Activated B cell treated with CpG ODN at 0.5 μM for 24 hours (primary cell): ENCODE results near the gene MAN1A1. TPM values are rescaled to one million over a fixed set of nuclear protein-coding genes. Genes with fewer than 3 reads are reported as not detected.

ENCODE experiments used
- ATAC-seq: fragments of 200-7000 bp; cut with Tn5 transposase; one replicate; pipeline ENCODE4 v1.10.0; 2021; ENCODE audit warnings: low read depth, mild to moderate bottlenecking, moderate library complexity
- CTCF ChIA-PET: fragments of 350-600 bp; sonication (Branson Sonifier 250); formaldehyde crosslinking; loops from one replicate; lab custom pipeline; 2021; ENCODE audit warnings: antibody characterized with exemption; lab: Charles Lee
- POLR2A ChIA-PET: fragments of 350-600 bp; sonication (Branson Sonifier 250); formaldehyde crosslinking; loops from one replicate; lab custom pipeline; 2021; ENCODE audit warnings: antibody characterized with exemption; lab: Charles Lee
- DNase-seq: peaks from one replicate; pipeline ENCODE4 v3.0.0; 2022
- H3K27ac Mint-ChIP-seq: one replicate; pipeline ENCODE4 v1.8.0; 2020; ENCODE audit warnings: mixed read lengths
- H3K27me3 Mint-ChIP-seq: one replicate; pipeline ENCODE4 v1.8.0; 2021; ENCODE audit warnings: mixed read lengths
- H3K36me3 Mint-ChIP-seq: one replicate; pipeline ENCODE4 v1.8.0; 2021; ENCODE audit warnings: low read depth, mixed read lengths
- H3K4me1 Mint-ChIP-seq: one replicate; pipeline ENCODE4 v1.8.0; 2021; ENCODE audit warnings: mixed read lengths
- H3K4me3 Mint-ChIP-seq: one replicate; pipeline ENCODE4 v1.8.0; 2020; ENCODE audit warnings: mild to moderate bottlenecking, mixed read lengths
- H3K9me3 Mint-ChIP-seq: one replicate; pipeline ENCODE4 v1.8.0; 2020; ENCODE audit warnings: mixed read lengths
- intact Hi-C: fragments of 100-400 bp; cut with micrococcal nuclease; formaldehyde crosslinking; loops from one replicate; pipeline ENCODE4 v1.15.1; 2024
- total RNA-seq: library from RNA; stranded (reverse); gene quantifications from 2 replicates; pipeline ENCODE4 v1.2.3, GENCODE V29; 2022
- TF ChIP-seq, protein P1 (sequence below): fragments of 200-600 bp; IDR thresholded peaks from one replicate; pipeline ENCODE4 v1.8.0; 2022; ENCODE audit warnings: antibody characterized with exemption, mild to moderate bottlenecking

The MAN1A1 gene
- total RNA-seq, 1 donor from 2014 or later: 18.1 TPM

DNA sequence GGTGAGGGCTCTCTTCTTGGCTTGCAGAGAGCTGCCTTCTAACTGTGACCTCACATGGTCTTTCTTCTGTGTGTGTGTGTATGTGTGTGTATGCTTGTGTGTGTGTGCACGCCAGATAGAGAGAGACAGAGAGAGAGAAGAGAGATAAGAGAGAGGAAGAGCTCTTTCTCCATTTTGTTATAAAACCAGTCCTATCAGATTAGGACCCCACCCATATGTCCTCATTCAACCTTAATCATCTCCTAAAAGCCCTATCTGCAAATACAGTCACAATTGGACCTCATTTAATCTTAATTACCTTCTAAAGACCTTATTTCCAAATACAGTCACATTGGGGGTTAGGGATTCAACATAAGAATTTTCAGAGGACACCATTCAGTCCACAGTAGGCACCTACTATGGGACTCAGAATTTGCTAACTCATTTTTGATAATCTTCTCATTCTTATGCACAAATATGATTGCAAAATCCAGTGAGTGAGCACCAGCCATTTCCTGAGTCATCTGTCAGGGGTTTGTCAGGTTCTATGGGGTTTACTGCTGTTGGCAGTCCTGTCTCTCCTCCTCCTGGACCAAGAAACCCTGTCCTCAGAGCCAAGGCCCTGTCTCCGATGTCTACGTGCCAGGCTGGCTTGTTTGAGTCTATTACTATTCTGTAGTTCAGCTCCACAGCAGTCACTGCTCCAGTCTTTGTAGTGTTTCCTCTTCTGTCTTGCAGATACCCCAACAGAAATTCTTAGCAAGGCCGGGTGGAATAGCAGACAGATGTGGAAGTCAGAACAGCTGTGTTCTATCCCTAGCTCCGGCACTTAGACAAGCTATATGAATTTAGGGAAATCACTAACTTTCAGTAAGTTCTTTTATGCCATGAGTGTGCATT lies 212.1 kb downstream of the MAN1A1 start:
- H3K4me3 Mint-ChIP-seq: no peak overlapping the region
- intact Hi-C loops: no loop called here
- no peaks in the 10 kb centered on the region for H3K9me3 Mint-ChIP-seq
- H3K36me3 Mint-ChIP-seq: no peaks in the 10 kb centered on the region
- CTCF ChIA-PET: interaction anchor here (1.8 kb wide), 1 partner anchor 8 kb away, joined by 6 read pairs; no protein-coding TSS in a partner anchor
- no peak for ATAC-seq
- H3K4me1 Mint-ChIP-seq: no peaks in the 10 kb centered on the region
- DNase-seq: no peak
- TF ChIP-seq, protein P1, sequence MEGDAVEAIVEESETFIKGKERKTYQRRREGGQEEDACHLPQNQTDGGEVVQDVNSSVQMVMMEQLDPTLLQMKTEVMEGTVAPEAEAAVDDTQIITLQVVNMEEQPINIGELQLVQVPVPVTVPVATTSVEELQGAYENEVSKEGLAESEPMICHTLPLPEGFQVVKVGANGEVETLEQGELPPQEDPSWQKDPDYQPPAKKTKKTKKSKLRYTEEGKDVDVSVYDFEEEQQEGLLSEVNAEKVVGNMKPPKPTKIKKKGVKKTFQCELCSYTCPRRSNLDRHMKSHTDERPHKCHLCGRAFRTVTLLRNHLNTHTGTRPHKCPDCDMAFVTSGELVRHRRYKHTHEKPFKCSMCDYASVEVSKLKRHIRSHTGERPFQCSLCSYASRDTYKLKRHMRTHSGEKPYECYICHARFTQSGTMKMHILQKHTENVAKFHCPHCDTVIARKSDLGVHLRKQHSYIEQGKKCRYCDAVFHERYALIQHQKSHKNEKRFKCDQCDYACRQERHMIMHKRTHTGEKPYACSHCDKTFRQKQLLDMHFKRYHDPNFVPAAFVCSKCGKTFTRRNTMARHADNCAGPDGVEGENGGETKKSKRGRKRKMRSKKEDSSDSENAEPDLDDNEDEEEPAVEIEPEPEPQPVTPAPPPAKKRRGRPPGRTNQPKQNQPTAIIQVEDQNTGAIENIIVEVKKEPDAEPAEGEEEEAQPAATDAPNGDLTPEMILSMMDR: no peak
- H3K27ac Mint-ChIP-seq: no peak overlapping the region
- H3K27me3 Mint-ChIP-seq: no peaks in the 10 kb centered on the region
- POLR2A ChIA-PET: no interaction called here

DNA sequence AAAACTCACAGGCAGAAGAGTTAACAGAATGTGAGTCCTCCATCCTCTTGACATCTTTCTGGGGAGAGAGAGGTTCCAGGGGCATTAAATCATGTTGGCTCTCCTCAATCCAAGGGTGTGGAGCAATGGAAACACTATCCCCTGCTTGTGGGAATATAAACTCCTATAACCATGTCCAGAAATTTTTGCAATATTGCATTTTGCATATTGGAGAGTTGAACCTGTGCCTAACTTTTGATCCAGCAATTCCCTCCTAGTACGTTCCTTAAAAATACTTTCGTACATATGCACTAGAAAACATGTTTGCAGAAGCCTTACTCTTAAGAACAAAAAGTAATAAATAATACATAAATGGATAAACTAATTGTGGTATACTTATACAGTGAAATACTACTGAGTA lies 214.8 kb downstream of the MAN1A1 start:
- H3K36me3 Mint-ChIP-seq: no peaks in the 10 kb centered on the region
- no peaks in the 10 kb centered on the region for H3K4me1 Mint-ChIP-seq
- DNase-seq (no peak), ATAC-seq (no peak)
- H3K27ac Mint-ChIP-seq: no peak overlapping the region
- H3K27me3 Mint-ChIP-seq: no peaks in the 10 kb centered on the region
- ChIA-PET POLR2A (no interaction called here), CTCF (no interaction called here)
- TF ChIP-seq, protein P1: no peak
- no peaks in the 10 kb centered on the region for H3K9me3 Mint-ChIP-seq
- intact Hi-C loops: no loop called here
- no peak overlapping the region for H3K4me3 Mint-ChIP-seq

DNA sequence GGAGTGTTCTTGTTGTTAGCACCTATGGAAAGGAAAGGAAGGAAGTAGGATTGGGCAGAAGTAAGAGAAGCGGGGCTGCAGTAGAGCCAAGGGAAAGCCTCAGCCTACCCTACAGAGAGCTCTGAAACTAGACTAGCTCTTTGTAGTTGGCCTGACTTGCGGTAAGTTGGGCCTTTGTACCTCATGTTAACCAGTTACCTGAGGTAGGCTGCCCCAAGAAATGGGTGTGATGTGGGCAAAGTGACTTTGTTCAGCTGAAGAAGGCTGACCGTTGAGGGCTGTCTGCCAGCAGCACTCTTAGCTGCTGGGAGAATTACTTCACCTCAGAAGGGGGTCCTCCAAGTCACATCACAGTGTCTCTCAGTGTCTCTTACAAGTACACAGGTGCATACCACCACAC lies 216.2 kb downstream of the MAN1A1 start:
- POLR2A ChIA-PET: no interaction called here
- no peak overlapping the region for H3K4me3 Mint-ChIP-seq
- no peaks in the 10 kb centered on the region for H3K36me3 Mint-ChIP-seq
- no peaks in the 10 kb centered on the region for H3K4me1 Mint-ChIP-seq
- H3K27ac Mint-ChIP-seq: no peak overlapping the region
- TF ChIP-seq, protein P1: no peak
- no peak for DNase-seq
- H3K27me3 Mint-ChIP-seq: no peaks in the 10 kb centered on the region
- intact Hi-C loops: no loop called here
- ATAC-seq: no peak
- CTCF ChIA-PET: no interaction called here
- no peaks in the 10 kb centered on the region for H3K9me3 Mint-ChIP-seq

DNA sequence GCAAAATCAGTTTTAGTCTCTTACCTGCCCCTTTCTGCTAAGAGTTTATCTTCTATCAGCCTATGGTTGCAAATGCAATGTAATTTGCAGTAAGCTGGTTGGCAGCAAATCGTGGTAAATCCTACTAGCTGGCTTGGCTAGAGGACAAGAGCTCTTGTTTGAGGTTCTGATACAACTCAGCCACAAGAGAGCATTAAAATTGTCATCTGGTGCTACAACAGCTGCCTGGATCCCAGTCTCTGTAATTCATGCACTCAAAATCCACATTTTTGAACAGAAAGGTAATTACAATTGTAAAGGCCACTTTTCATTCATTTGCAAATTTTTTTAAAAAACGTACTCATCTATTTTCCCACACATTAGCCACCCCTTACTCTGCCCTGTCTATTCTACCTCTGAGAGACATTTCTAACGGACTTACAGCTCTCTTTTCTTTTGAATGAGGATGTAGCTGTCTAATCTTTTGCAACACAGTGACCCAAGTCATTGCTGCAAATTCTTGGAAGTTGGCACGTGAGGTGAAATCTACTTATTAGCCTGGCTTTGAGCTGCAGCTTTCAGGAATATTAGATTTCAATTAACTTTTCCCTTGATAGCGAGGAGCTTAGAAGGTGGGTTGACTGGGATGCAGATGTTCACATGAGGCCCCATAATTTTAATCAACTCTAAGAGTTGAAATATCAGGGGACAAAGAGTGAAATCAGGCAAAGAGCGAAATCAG lies 217.1 kb downstream of the MAN1A1 start:
- intact Hi-C loops: no loop called here
- POLR2A ChIA-PET: no interaction called here
- Mint-ChIP-seq H3K36me3 (no peaks in the 10 kb centered on the region), H3K9me3 (no peaks in the 10 kb centered on the region), H3K27ac (no peak overlapping the region), H3K27me3 (no peaks in the 10 kb centered on the region), H3K4me3 (no peak overlapping the region), H3K4me1 (no peaks in the 10 kb centered on the region)
- no peak for DNase-seq
- TF ChIP-seq, protein P1: no peak
- no peak for ATAC-seq
- CTCF ChIA-PET: interaction anchor here (1.5 kb wide), 1 partner anchor 16 kb away, joined by 5 read pairs; no protein-coding TSS in a partner anchor

DNA sequence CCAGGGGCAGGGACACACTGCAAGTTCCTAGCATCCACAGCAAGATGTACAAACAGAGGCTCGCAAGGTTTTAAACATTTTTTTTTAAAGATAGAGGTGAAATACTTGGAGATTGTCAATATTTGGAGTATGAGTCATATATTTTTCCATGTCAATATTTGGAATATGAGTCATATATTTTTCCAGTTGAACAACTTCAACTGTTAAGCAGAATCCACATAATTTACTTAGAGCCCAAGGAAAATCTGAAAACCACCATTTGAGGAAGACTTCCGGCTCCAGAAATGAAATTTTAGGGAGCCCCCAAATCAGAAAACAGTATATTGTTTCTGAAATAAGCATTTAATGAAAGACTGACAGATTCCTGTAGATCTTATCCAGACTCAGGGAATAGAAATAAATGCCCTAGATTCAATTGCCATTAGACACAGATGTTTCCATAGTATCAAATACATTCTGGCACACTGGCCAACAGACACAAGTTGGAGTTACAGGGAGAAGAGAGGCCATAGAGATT lies 219.5 kb downstream of the MAN1A1 start:
- CTCF ChIA-PET: interaction anchor here (0.8 to 1.6 kb wide), 5 partner anchors 8 to 204 kb away, joined by 3 to 6 read pairs (median 4); no protein-coding TSS in a partner anchor
- intact Hi-C loops: loop anchor here (2.0 kb wide), 2 partner anchors 849 to 1249 kb away; no protein-coding TSS in a partner anchor
- Mint-ChIP-seq H3K4me1 (no peaks in the 10 kb centered on the region), H3K36me3 (no peaks in the 10 kb centered on the region), H3K27ac (no peak overlapping the region), H3K4me3 (no peak overlapping the region), H3K27me3 (no peaks in the 10 kb centered on the region), H3K9me3 (no peaks in the 10 kb centered on the region)
- no peak for DNase-seq
- no peak for ATAC-seq
- TF ChIP-seq, protein P1: no peak
- POLR2A ChIA-PET: no interaction called here
